ENCODE measurements around the gene TPRN.

DNA sequence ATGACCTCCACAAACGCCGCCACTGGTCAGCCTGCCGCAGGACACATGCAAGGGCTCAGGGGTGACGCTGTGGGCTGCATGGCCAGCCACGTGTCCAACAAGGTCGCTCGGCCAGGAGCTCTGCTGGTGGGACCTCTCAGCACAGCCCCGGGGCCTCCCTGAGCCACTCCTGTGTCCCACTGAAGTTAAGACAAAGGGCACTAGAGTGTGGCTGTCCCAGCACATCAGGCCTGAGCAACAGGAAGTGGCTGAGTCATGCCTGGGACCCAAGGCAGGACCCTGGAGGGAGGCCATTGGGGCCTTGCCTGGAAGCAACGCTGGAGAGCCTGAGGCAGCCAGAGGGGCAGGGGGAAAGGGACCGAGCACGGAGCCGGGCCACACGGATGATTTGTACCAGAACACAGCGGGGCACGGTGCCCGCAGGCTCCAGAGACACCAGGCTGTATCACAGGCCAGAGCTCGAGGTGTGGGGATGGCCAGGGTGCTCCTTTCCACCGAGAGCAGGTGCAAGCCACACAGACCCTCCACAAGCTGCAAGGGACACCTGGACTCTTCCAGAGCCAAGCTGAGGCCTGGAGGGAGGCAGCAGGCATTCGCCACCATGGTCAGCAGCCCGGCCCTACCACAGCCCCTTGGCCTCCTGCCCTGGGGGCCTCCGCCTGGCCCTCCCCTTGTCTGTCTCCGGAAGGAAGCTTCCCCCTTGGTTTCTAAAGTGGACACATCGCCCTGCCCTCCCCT is 22.2 kb downstream of the TPRN start:
- TF ChIP-seq POLR2A (IDR thresholded peaks at IDR 0.05) (no peak), CTCF (IDR thresholded peaks at IDR 0.05) (no peak), EP300 (IDR thresholded peaks at IDR 0.05; ENCODE audit: low read depth) (no peak)

All from transverse colon (tissue), 3 donors.